Small intestine (tissue), 7 donors: ENCODE results near the gene EPC2. TPM values are rescaled to one million over a fixed set of nuclear protein-coding genes. Genes with fewer than 3 reads are reported as not detected.
A peak's percentile ranks its signal among the peaks of the same experiment; 100 is the strongest.
"Not testable (repeated sequence)": the region's sequence is repeated elsewhere in the genome, so short reads cannot be mapped to it uniquely, and the experiment has no call there.

Experiments
- DNase-seq, 2 donors: peaks; one replicate each; pipeline versions ENCODE4 v3.0.0 to v3.0.0-alpha.2; 2013
- FAIRE-seq: peaks from 2 replicates; lab custom pipeline; 2012; peaks lifted over from hg19 to GRCh38; lab: Jason Lieb, UNC
- H3K27ac ChIP-seq, 3 donors: one replicate each; pipeline ENCODE4 v1.5.1; 2013; ENCODE audit warnings: low read length in 2 of 3, mild to moderate bottlenecking in 2 of 3, control low read depth in 1 of 3, inconsistent platforms in 1 of 3, low read depth in 1 of 3, moderate library complexity in 1 of 3
- H3K27me3 ChIP-seq, 3 donors: one replicate each; pipeline ENCODE4 v1.6.1; 2013; ENCODE audit warnings: low read length in 3 of 3, inconsistent platforms in 1 of 3; ENCODE audit not compliant: control insufficient read depth in 3 of 3, insufficient read depth in 3 of 3
- H3K36me3 ChIP-seq, 3 donors: one replicate each; pipeline ENCODE4 v1.6.1; 2013; ENCODE audit warnings: low read length in 3 of 3, inconsistent platforms in 1 of 3, low read depth in 1 of 3, mild to moderate bottlenecking in 1 of 3, moderate library complexity in 1 of 3; ENCODE audit not compliant: control insufficient read depth in 3 of 3, insufficient read depth in 2 of 3
- H3K4me1 ChIP-seq, 3 donors: one replicate each; pipeline ENCODE4 v1.6.1; 2013; ENCODE audit warnings: low read length in 2 of 3, inconsistent platforms in 1 of 3, low read depth in 1 of 3, mild to moderate bottlenecking in 1 of 3, moderate library complexity in 1 of 3; ENCODE audit not compliant: control insufficient read depth in 3 of 3, insufficient read depth in 2 of 3
- H3K4me3 ChIP-seq, 3 donors: one replicate each; pipeline ENCODE4 v1.5.1; 2013; ENCODE audit warnings: low read length in 3 of 3, control low read depth in 1 of 3, inconsistent platforms in 1 of 3, low read depth in 1 of 3, mild to moderate bottlenecking in 1 of 3, moderate library complexity in 1 of 3
- H3K9me3 ChIP-seq, 2 donors: one replicate each; pipeline ENCODE4 v1.6.1; 2013; ENCODE audit warnings: low read depth in 1 of 2, low read length in 1 of 2; ENCODE audit not compliant: control insufficient read depth in 2 of 2, insufficient read depth in 1 of 2
- WGBS, 3 donors: extraction: QIAGEN DNeasy Blood & Tissue Kit; methylation state at CpG; one replicate each; pipeline ENCODE4 v1.1.7; 2013; 5-methylcytosine and 5-hydroxymethylcytosine counted together
- polyA plus RNA-seq, 4 donors: library from polyadenylated mRNA; stranded (reverse) in 3 of 4; unstranded in 1 of 4; fragments of 200-250 nt in 3 of 4; fragments of 120-200 nt in 1 of 4; gene quantifications; one replicate each; pipeline versions ENCODE4 v1.2.1 to v1.2.3, GENCODE V29; 2013
- donor health status: healthy with polysubstance abuse.
- donor health status: control.
- donor health status: control.
- donor health status: Bipolar disorder and iron deficiency.
- donor health status: healthy.

Gene EPC2
- polyA plus RNA-seq, 4 donors: 7.2 to 28.9 (median 8.4) TPM

DNA sequence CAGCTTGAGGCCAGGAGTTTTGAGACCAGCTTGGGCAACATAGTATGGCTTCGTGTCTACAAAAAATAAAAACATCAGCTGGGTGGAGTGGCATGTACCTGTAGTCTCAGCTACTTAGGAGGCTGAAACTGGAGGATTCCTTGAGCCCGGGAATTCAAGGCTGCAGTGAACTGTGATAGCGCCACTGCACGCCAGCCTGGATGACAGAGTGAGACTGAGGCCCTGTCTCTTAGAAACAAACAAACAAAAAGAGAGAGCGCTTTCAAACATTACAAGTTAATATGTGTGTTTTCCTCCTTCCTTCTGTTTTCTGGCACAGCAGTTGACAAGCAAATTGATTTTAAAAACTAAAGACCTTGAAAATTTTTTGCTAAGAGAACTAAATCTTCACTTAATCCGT lies 9.9 kb downstream of the EPC2 start:
- Histone ChIP-seq H3K27me3 (no peaks in the 10 kb centered on the region), H3K27ac (no peak overlapping the region), H3K4me1 (peaks cover 0 to 21% (median 10%) of the 10 kb centered on the region in 3 donors), H3K9me3 (no peaks in the 10 kb centered on the region), H3K4me3 (no peak overlapping the region), H3K36me3 (no peaks in the 10 kb centered on the region)
- FAIRE-seq (no peak), DNase-seq (no peak)
- WGBS, 3 donors: 89 to 95% (median 91%) methylated on average over 6 of the region's 6 CpGs

DNA sequence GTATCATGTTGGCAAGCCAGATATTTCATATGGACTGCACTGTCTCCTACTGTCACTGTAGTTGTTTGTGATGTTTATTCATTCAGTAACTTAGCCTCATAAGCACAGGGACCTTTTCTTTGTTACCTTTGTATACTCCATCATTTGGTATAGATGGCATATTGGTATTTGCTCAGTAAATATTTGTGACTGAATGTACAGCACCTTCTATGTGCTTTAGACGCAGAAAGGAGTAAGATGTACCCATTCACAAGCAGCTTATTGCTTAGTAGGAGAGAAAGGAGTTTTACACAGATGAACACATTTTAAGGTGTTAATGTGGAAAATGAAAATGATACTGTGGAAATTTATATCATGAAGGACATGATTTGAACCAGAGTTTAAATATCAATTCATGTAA lies 12.0 kb downstream of the EPC2 start:
- H3K27me3 ChIP-seq: no peaks in the 10 kb centered on the region
- H3K4me3 ChIP-seq: no peak overlapping the region
- peaks cover 0 to 18% (median 8%) of the 10 kb centered on the region in 3 donors for H3K4me1 ChIP-seq
- H3K27ac ChIP-seq: no peak overlapping the region
- FAIRE-seq (no peak), DNase-seq (no peak)
- no peaks in the 10 kb centered on the region for H3K36me3 ChIP-seq
- WGBS, 3 donors: 91 to 96% (median 91%) methylated on average over 1 of the region's 1 CpG
- no peaks in the 10 kb centered on the region for H3K9me3 ChIP-seq

DNA sequence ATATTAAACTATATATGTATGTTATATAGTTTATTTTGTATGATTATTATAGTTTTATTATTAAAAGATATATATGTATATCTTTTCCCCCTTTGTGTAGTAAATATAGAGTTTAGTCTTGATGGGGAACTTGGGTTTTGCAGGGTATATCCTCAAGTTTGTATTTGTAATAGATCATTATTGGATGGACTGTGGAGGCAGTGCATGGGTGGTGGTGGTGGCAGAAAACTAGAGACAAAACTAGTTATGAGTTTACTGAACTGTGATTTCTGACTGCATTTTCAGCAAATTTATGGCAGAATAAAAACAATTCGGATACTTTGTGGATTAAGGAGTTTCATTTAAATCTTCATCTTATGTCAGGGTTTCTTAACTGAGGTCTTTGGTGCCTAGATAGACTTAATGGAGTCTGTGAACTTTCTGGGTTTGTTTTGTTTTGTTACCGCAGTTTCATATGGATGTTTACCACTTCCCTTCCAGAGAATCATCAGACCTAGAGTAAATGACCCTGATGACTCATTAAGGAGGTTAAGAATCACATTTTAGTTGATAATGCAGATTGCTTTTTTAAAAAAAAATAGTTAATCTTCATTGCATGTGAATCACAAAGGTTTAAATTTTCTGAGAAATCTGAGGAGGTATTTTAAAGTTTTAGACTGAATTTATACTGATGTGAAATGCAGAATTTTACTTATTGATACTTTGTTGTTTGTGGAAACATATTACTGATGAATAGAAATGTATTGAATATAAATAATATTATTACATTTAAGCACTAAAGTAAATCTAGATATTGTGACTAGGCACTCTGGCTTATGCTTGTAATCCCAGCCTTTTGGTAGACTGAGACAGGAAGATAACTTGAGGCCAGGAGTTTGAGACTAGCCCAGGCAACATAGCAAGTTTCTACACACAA lies 14.5 kb downstream of the EPC2 start:
- Histone ChIP-seq H3K4me1 (peaks cover 0 to 13% (median 7%) of the 10 kb centered on the region in 3 donors), H3K9me3 (no peaks in the 10 kb centered on the region), H3K36me3 (no peaks in the 10 kb centered on the region), H3K27me3 (no peaks in the 10 kb centered on the region), H3K4me3 (no peak overlapping the region), H3K27ac (peak overlapping the region in 1 of 3 donors; percentile 24)
- DNase-seq (peak; percentile 32 to 36), FAIRE-seq (no peak)
- 33 to 47% (median 40%) methylated on average over 2 of the region's 2 CpGs for WGBS, 3 donors

DNA sequence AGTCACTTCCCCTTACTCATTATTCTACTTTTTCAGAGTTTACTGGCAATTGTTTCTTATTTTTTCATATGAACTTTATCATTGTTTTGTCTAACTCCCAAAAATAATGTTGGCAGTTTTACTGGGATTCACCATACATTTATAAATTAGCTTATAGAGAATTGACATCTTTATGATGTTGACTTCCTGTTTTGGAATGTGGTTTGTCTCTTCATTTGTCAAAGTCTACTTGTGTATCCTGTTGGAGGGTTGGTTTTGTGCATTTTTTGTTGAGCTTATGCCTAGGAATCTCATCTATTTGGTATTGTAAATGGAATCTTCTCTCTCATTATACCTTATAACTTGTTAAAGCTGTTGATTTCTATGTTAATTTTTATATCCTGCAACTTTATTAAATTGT lies 16.4 kb downstream of the EPC2 start:
- H3K27me3 ChIP-seq: no peaks in the 10 kb centered on the region
- FAIRE-seq: no peak
- no peak overlapping the region for H3K4me3 ChIP-seq
- no peaks in the 10 kb centered on the region for H3K36me3 ChIP-seq
- no peak overlapping the region for H3K27ac ChIP-seq
- DNase-seq: no peak
- H3K4me1 ChIP-seq: peaks cover 0 to 13% (median 7%) of the 10 kb centered on the region in 3 donors
- H3K9me3 ChIP-seq: no peaks in the 10 kb centered on the region

DNA sequence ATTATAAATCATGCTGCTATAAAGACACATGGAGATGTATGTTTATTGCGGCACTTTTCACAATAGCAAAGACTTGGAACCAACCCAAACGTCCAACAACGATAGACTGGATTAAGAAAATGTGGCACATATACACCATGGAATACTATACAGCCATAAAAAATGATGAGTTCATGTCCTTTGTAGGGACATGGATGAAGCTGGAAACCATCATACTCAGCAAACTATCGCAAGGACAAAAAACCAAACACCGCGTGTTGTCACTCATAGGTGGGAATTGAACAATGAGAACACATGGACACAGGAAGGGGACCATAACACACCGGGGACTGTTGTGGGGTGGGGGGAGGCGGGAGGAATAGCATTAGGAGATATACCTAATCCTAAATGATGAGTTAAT lies 17.8 kb downstream of the EPC2 start:
- not testable (repeated sequence) for H3K36me3 ChIP-seq, H3K27me3 ChIP-seq, H3K9me3 ChIP-seq, H3K27ac ChIP-seq, FAIRE-seq, DNase-seq, H3K4me3 ChIP-seq
- H3K4me1 ChIP-seq: peaks cover 0 to 11% (median 7%) of the 10 kb centered on the region in 3 donors
- WGBS, 3 donors: 95 to 97% (median 97%) methylated on average over 8 of the region's 8 CpGs

DNA sequence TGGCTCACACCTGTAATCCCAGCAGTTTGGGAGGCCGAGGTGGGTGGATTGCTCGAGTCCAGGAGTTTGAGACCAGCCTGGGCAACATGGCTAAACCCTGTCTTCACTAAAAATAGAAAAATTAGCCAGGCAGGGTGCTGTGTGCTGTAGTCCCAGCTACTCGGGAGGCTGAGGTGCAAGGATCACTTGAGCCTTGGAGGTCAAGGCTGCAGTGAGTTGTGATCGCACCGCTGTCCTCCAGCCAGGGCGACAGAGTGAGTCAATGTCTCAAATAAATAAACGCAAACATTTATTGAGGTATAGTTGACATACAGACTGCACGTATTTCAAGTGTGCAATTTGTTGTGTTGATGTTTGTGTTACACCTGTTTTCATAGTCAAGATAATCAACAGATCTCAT lies 19.7 kb downstream of the EPC2 start:
- Histone ChIP-seq H3K36me3 (no peaks in the 10 kb centered on the region), H3K27ac (no peak overlapping the region), H3K4me3 (no peak overlapping the region), H3K27me3 (no peaks in the 10 kb centered on the region), H3K4me1 (peaks cover 0 to 4% (median 3%) of the 10 kb centered on the region in 3 donors), H3K9me3 (no peaks in the 10 kb centered on the region)
- no peak for DNase-seq
- FAIRE-seq: no peak
- WGBS, 3 donors: 89 to 98% (median 96%) methylated on average over 8 of the region's 8 CpGs

DNA sequence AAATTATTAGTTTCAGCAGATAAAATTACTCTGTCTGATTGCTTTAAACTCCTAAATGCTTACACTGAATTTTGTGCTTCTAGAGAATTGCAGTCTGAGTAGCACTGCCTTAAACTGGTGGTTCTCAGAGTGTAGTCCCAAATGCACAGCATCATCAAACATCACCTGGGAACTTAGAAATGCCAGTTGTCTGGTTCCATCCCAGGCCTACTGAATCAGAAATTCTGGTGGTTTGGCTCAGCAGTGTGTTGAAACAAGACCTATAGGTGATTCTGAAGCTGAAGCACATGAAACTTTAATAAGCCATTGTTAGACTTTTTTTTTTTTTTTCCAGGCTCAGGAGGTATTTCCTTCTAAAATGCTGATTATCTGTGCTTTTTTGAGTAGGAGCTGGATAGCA lies 22.0 kb downstream of the EPC2 start:
- Histone ChIP-seq H3K27me3 (no peaks in the 10 kb centered on the region), H3K4me1 (peaks cover 0 to 4% (median 2%) of the 10 kb centered on the region in 3 donors), H3K36me3 (no peaks in the 10 kb centered on the region), H3K27ac (no peak overlapping the region), H3K4me3 (no peak overlapping the region), H3K9me3 (no peaks in the 10 kb centered on the region)
- FAIRE-seq (no peak), DNase-seq (no peak)

DNA sequence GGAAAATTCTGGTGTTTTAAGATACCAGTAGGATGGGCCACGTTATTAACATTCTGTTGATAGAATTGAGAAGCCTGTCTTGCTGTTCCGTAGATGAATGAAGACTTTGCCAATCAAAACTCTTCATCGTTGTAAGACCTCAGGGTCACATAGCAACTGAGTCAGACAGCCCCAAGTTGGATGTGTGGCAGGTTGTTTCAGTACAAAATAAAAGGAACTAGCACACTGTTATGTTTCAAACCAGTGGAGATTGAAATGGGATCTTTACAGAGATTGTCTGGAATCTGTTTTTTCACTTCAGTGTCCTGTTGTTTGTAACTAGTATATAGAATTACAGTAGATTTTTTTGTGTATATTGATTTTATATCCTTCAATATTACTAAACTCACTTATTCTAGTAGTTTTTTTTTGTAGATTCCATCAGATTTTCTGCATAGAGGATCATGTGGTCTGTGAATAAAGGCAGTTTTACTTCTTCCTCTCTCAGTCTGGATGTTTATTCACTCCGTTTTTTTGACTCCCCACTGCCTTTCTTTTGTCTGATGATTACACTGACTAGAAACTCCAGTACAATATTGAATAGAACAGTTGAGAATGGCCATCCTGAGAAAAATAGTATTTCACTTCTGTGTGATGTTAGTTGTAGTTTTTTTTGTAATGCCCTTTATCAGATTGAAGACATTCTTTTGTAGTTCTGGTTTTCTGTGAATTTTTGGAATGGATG lies 22.7 kb downstream of the EPC2 start:
- Histone ChIP-seq H3K27me3 (no peaks in the 10 kb centered on the region), H3K27ac (no peak overlapping the region), H3K4me1 (peaks cover 0 to 4% (median 2%) of the 10 kb centered on the region in 3 donors), H3K36me3 (no peaks in the 10 kb centered on the region), H3K4me3 (no peak overlapping the region), H3K9me3 (no peaks in the 10 kb centered on the region)
- FAIRE-seq: no peak
- no peak for DNase-seq
- WGBS, 3 donors: 64 to 72% (median 70%) methylated on average over 4 of the region's 4 CpGs
